Measurements from ENCODE around the gene GATAD2B.
A peak's percentile ranks its signal among the peaks of the same experiment; 100 is the strongest.

The GATAD2B gene

DNA sequence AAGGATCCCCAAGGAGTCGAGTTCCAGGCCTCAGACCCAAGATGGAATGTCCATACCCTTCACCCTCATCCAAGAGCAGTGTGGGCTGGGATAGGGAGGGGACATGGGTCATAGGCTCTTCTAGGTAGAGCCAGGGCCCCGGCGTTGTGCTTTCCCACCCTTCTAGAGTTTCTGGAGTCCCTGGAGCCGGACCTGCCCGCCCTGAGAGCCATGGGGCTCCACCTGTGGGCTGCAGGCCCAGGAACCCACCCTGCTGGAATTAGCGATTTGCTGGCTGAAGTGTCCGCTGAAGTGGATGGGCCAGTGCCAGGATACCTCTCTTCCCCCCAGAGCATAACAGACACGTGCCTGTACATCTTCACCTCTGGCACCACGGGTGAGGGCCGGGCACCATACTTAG, 146.4 kb downstream of the GATAD2B start:
- in situ Hi-C loops (cut with MboI; ENCODE audit: low sequenced_read_pairs, unreplicated experiment), result no loop called here
- TF ChIP-seq CTCF (IDR thresholded peaks at IDR 0.05; ENCODE audit: borderline replicate concordance, control extremely low read depth, extremely low read depth, insufficient read depth, missing control alignments), result no peak
- no peak for DNase-seq (ENCODE audit: low spot score)

- peak; percentile 76 for DNase-seq (ENCODE audit: low spot score)
- TF ChIP-seq CTCF (IDR thresholded peaks at IDR 0.05; ENCODE audit: borderline replicate concordance, control extremely low read depth, extremely low read depth, insufficient read depth, missing control alignments), result no peak
- in situ Hi-C loops (cut with MboI; ENCODE audit: low sequenced_read_pairs, unreplicated experiment), result no loop called here
Measured at GRCh38 chr1:153775458-153776327, 147.1 kb downstream of the GATAD2B start.

DNA sequence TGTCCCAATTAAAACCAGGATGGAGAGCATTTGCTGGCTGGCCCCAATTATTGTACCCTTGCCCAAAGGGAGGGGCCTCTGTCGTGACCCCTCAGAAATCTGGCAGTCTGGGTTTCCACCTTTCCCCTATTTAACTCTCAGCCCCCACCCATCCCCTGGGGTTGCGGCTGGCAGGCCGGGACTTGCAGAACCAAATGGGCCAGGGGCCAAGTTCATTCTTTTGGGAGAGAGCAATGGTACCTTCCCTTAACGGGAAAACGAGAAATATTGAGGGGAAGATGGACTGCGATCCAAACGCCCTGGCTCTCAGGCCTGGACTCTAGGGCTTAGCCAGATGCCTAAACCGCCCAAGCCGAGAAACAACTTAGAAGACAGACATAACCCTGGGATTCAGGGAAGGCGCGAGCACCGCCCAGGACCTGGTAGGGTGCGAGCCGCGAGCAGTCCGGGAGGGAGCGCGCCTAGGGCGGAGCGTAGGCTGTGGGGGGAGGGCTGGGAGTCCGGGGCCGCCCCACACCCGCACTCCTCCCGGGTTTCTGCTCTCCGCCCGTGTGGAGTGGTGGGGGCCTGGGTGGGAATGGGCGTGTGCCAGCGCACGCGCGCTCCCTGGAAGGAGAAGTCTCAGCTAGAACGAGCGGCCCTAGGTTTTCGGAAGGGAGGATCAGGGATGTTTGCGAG, 147.9 kb downstream of the GATAD2B start, which contains the start of gene SLC27A3:
Gene SLC27A3, plus strand, starts transcription at position 628 of the 678 bp plus-strand sequence. CDS start 91 bp downstream, outside the sequence.
- peak; percentile 58 for DNase-seq (ENCODE audit: low spot score)
- in situ Hi-C loops (cut with MboI; ENCODE audit: low sequenced_read_pairs, unreplicated experiment), result no loop called here
- TF ChIP-seq CTCF (IDR thresholded peaks at IDR 0.05; ENCODE audit: borderline replicate concordance, control extremely low read depth, extremely low read depth, insufficient read depth, missing control alignments), result no peak

DNA sequence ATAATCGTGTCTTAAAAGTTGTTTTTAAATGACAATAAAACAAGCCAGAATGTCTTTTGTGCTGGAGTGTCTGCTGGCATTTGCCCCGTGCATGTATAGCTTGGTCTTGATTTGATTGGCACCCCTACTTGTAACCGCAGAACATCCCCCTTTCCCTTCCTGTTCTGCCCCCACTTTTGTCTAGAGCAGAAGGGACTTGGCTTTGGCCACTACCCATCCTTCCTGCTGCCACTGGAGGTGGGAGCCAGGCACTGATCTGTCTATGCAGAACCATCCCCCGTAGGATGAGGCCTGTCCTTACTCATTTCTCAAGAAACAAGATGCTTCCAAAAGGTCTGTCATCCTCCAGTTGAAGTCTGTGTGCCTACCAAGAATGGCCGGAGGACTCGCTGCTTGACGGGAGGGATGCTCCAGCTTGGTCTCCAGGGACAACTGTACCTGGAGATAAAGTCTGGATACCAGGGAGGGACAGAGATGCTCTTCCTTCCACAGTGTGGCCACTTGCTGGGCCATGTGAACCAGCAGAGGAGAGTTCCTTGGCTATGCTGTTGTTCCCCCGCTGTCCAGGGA, 148.7 kb downstream of the GATAD2B start:
- in situ Hi-C loops (cut with MboI; ENCODE audit: low sequenced_read_pairs, unreplicated experiment), result no loop called here
- no peak for TF ChIP-seq CTCF (IDR thresholded peaks at IDR 0.05; ENCODE audit: borderline replicate concordance, control extremely low read depth, extremely low read depth, insufficient read depth, missing control alignments)
- DNase-seq (ENCODE audit: low spot score), result no peak

GRCh38 chr1:153773096-153773921, 149.5 kb downstream of the GATAD2B start:
- in situ Hi-C loops (cut with MboI; ENCODE audit: low sequenced_read_pairs, unreplicated experiment), result no loop called here
- no peak for DNase-seq (ENCODE audit: low spot score)

More at GRCh38 chr1:153773096-153773921, 149.5 kb downstream of the GATAD2B start:
- no peak for TF ChIP-seq CTCF (IDR thresholded peaks at IDR 0.05; ENCODE audit: borderline replicate concordance, control extremely low read depth, extremely low read depth, insufficient read depth, missing control alignments)

All from GM13976 (cell line).